Occipital lobe (tissue), 2 donors: ENCODE data around the gene CD99. TPM values are rescaled to one million over a fixed set of nuclear protein-coding genes. Genes with fewer than 3 reads are reported as not detected.
"Not testable (repeated sequence)": the region's sequence is repeated elsewhere in the genome, so short reads cannot be mapped to it uniquely, and the experiment has no call there.

ENCODE experiments used
- DNase-seq: peaks from one replicate; lab custom pipeline; 2025; lab: John Stamatoyannopoulos, UW
- total RNA-seq: library from RNA; depleted of rRNA; stranded (reverse); fragments of >200 nt; gene quantifications from one replicate; pipeline ENCODE4 v1.2.3, GENCODE V29; 2014

The CD99 gene
- total RNA-seq, 1 donor from 2014 or later = 7.2 TPM

GRCh38 chrX:2675657-2676200 is 15.4 kb upstream of the CD99 start:
- not testable (repeated sequence) for DNase-seq

- DNase-seq = no peak
Measured at GRCh38 chrX:2676794-2677675, 14.1 kb upstream of the CD99 start.

GRCh38 chrX:2677764-2678163 is 13.3 kb upstream of the CD99 start:
- no peak for DNase-seq

DNA sequence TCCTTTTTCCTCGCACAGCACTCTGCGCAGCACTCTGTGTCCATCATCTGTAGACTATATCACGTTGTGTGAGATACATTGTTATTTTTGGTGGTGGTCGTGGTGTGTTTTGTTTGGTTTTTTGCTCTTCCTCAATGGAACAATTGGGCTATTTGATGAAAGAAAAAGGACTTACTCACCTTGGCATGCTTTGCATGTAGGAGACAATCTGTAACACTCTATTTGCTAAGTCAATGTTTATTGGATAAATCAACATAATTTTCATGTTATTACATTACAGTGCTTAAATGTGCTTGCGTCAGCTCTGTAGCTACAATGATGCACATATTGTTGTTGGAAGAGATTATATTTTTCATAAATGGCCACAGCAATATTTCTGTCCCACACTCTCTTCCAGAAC is 12.5 kb upstream of the CD99 start:
- DNase-seq = no peak

- no peak for DNase-seq
Measured at GRCh38 chrX:2679534-2680485, 11.3 kb upstream of the CD99 start.

DNA sequence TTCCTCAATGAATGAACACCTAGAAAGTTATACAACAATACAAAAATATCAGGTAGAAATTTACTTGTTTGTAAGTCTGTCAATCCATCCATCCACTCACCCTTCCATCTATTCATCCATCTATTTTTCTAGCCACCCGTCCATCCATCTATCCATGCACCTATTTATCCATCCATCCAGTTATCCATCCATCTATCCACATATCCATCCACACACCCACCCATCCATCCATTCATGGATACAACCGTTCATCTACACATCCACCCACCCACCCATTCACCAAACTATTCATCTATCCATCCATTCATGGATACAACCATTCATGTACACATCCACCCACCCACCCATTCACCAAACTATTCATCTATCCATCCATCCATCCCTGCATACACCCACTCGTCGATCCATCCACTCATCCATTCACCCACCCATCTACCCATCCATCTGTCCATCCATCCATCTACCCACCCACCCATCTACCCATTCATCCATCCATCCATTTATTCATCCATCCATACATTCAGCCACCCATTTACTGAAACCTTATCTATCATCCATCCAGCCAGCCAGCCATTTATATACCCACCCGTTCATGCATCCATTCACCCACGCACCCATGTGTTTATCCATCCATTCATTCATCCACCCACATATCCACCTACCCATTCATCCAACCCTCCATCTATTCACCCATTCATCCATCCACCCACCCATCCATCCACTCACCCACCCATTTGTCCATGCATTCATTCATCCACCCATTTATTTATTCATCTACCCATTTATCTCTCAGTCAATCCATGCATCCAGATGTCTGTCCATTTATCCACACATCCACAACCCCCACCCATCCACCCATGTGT is 10.4 kb upstream of the CD99 start:
- DNase-seq = no peak

DNA sequence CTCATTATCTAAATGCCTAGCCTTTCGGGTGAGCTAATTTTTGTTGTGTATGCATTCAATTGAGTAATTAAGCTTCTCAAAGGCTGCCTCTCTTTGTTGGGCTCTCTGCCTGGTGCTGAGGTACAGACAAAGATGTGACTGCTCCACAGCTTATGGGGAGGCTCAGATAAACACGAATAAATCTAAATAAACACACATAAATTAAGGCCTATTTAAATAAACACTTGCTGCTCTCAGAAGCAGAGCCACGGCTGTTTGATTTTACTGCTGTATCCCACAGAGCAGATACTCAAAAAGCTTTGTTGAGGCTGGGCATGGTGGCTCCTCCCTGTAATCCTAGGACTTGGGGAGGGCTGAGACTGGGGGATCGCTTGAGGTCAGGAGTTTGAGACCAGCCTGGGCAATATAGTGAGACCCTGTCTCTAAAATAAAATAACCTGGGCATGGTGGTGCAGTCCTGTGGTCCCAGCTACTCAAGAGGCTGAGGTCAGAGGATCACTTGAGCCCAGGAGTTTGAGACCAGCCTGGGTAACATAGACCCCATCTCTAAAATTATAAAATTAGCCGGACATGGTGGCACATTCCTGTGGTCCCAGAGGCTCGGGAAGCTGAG is 8.4 kb upstream of the CD99 start:
- DNase-seq = no peak

GRCh38 chrX:2684256-2684655 is 6.8 kb upstream of the CD99 start:
- no peak for DNase-seq

GRCh38 chrX:2685886-2686285 is 5.2 kb upstream of the CD99 start:
- DNase-seq = no peak

DNA sequence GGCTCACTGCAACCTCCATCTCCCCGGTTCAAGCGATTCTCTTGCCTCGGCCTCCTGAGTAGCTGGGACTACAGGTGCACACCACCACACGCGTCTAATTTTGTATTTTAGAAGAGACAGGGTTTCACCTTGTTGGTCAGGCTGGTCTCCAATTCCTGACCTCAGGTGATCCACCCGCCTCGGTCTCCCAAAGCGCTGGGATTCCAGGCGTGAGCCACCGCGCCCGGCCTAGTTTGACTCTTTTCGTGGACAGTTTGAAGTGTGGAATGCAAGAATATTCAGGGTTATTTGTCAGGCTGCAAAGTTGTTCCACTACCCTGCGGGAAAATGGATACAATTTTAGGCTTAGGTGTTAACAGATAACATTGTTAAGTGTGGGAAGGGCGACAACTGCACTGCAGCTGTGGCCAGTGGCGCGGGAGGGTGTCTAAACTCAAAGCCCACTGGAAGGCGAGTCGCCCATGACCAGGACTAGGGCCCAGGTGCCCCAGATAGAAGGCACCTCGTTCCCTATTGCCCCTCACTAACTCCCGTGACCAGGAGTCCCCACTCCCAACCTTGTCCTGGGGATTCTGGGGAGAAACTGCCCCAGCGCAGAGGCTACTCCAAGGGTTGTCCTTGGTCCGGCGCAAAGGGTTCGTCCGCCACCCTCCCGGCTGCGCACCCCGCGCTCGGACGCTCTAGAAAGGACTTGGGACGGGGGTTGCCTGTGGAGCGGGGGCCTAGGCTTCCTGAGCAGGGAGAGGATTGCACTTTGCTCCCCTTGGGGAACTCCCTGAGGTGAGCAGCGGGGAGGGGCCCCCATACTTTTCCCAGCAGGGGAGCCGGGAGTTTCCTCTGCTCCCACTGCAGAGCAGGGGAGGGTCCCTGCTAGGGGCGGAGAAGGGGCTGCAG is 1.1 kb upstream of the CD99 start:
- DNase-seq = no peak

DNA sequence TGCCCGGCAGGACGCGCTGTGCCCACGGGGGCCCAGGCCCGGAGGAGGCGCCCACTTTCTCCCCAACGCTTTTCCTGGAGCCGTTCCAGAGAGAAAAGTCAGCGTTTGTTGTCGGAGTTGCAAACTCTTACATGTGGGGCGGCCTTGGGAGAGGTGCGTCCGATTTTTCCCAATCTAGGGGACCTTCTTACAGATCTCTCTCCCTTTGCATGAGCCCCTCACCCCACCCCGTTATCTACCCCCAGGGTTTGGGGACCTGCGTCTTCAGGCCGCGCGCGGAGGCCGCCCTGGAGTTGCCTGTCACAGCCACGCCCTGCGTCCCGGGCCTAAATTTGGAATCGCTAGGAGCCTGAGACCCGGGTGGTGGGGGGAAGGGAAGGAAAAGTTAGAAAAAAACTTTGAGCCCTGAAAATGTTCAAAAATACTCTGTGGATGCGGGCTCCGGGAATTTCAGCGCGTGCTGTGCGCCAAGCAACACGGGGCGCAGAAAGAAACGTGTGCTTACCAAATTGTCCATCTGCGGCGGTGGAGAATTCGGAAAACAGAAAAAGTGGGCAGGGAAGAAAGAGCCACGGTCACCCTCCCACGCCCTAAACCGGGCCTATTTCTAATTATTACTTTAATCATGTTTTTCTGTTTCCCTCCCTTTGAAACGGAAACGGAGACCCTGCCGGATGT is 587 bp downstream of the CD99 start:
- no peak for DNase-seq

DNA sequence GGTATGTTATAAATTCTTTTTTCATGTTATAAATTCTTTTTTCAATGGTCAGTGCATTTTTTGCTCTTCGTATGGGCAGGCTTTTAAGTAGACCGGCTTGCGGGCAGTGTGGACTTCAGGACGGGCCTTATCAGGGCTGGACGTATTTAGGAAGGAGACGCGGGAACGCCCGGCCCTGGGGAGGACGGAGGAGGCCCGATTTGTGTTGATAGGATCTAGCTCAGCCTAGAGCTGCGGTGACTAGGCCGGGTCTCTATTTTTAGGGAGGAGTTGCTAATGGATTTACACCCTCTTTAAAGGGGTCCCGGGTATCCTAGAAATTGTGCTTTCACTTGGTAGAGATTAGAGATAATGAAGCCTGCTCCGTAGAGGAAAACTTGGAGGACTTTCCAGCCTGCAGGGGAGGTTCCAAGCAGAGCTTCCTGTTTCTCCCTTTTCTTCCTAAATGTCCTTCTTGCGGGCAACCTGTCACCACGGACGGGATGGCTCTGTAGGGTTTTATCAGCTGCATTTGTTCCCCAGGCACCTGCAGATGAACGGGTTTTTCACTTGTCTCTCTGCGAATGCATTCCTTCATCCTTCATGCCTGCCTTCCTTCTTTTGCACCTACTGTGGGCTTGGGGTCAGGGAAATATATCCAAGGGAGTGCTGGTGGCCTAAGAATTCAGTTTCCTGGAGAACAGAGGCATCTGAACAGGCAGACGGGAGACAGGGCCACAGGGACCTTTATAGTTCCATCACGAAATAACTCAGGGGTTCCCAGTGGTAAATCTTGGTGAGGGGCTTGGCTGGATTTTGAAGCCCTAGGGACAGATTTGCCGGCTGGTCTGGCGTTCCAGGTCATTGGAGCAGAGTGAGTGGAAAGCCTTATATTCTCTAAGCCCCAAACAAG is 1.4 kb downstream of the CD99 start:
- DNase-seq = no peak

DNA sequence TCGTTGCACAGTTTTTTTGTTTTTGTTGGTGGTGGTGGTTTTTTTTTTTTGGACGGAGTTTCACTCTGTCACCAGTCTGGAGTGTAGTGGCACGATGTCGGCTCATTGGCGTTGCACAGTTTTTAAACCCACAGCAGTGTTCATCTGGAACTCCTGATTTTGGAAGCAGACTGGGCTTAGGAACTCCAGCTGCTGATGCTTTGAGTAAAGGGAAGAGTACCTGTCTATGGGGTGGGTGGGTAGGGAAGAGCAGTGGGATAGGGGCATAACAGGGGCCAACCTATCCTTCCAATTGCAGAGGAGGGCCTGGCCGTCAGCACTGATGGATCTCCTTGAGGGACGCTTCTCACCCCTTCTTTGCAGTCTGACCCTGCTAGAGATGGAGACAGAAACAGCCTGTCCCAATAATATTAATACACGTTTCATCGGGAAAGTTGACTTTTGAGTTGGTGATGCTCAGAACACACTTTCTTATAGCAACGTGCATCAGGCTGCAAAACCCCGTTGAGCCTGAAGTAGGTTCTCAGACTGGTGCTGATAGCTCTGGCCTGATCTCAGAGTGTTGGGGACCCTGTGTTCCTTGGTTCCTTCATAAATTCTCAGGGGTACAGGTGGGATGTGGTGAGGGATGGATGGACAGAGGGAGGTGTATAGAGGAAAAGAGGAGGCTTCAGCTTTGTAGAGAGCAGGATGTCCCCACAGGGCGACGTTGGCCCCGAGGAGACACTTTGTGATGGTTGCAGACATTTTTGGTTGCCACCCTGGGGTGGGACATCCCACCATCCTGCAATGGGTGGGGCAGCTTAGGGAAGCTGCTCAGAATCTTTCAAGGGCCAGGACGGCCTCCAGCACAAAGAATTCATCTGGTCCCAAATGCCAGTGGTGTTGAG is 2.3 kb downstream of the CD99 start:
- no peak for DNase-seq

DNA sequence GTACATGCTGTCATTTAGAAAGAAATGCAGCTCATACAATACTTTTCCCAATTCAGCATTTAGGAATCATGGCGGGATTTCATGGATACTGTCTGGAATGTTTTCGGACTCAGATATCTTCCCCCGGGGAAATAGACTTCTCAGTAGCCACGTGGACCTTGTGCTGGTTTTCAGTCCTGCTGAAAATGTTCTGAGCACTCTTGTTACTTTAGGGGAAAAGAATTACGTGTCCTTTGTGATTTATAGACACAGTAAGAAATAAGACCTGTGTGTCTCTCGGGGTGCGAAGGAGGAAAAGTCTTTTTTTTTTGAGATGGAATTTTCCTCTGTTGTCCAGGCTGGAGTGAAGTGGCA is 3.8 kb downstream of the CD99 start:
- no peak for DNase-seq

DNA sequence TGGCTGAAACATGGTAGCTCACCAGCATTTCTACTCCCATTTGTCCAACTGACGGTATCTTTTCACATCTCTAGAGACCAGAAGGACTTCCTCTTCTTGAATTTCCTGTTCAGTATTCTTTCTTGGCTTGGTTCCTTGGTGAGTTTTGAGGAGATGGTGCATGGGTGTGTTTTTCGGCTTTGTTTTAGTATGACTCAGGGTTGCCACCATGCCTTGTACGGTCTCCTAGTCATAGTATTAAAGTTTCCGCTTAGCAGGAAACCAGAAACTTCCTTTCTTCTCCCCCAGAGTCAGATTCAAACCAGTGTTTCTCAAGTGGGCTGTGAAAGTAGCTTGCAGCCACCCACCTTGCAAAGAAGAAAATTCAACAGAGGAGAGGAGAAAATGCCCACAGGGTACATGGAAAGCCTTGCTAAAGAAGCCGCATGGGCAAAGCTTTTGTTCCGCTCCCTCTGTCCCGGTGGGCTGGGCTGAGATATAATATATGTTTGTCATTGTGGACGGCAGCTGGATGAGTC is 5.7 kb downstream of the CD99 start:
- no peak for DNase-seq

- DNase-seq = no peak
Measured at GRCh38 chrX:2697306-2697705, 6.2 kb downstream of the CD99 start.
